GM23338 (cell line): ENCODE measurements around the gene DNAJC12. TPM values are rescaled to one million over a fixed set of nuclear protein-coding genes. Genes with fewer than 3 reads are reported as not detected.

ENCODE experiments used
- ATAC-seq: fragments of 200-7000 bp; cut with Tn5 transposase; 3 replicates; pipeline ENCODE4 v1.9.1; 2020
- DNase-seq: peaks from one replicate; pipeline ENCODE4 v3.0.0-alpha.2; 2015; ENCODE audit warnings: low spot score
- H2AFZ ChIP-seq: fragments of 200-600 bp; sonication (generic); 2 replicates; pipeline ENCODE4 v1.8.0; 2016; ENCODE audit warnings: antibody characterized with exemption, mild to moderate bottlenecking, moderate library complexity
- H3F3A ChIP-seq: fragments of 200-600 bp; sonication (generic); replicated peaks from 2 replicates; pipeline ENCODE4 v1.8.0; 2017; ENCODE audit warnings: antibody characterized with exemption, mixed run types, low read depth
- H3K27ac ChIP-seq: fragments of 200-600 bp; sonication (generic); 2 replicates; pipeline ENCODE4 v1.6.1; 2016; ENCODE audit warnings: low read depth
- H3K27me3 ChIP-seq: fragments of 200-600 bp; sonication (generic); 2 replicates; pipeline ENCODE4 v1.8.0; 2016; ENCODE audit warnings: mild to moderate bottlenecking, mixed run types, moderate library complexity; ENCODE audit not compliant: insufficient read depth
- H3K36me3 ChIP-seq: fragments of 200-600 bp; sonication (generic); 2 replicates; pipeline ENCODE4 v1.8.0; 2016; ENCODE audit warnings: mild to moderate bottlenecking; ENCODE audit not compliant: insufficient read depth
- H3K4me1 ChIP-seq: fragments of 200-600 bp; sonication (generic); 2 replicates; pipeline ENCODE4 v1.8.0; 2016; ENCODE audit warnings: mild to moderate bottlenecking, moderate library complexity; ENCODE audit not compliant: insufficient read depth
- H3K4me2 ChIP-seq: fragments of 200-600 bp; sonication (generic); 2 replicates; pipeline ENCODE4 v1.7.1; 2017; ENCODE audit warnings: mixed run types
- H3K4me3 ChIP-seq: fragments of 200-600 bp; sonication (generic); 2 replicates; pipeline ENCODE4 v1.6.1; 2016; ENCODE audit warnings: mixed run types
- H3K79me2 ChIP-seq: fragments of 200-600 bp; sonication (generic); replicated peaks from 2 replicates; pipeline ENCODE4 v1.8.0; 2017; ENCODE audit warnings: mild to moderate bottlenecking; ENCODE audit not compliant: insufficient read depth
- H3K9me2 ChIP-seq: fragments of 200-600 bp; sonication (generic); 2 replicates; pipeline ENCODE4 v1.8.0; 2017; ENCODE audit not compliant: insufficient read depth
- H4K20me1 ChIP-seq: fragments of 200-600 bp; sonication (generic); replicated peaks from 2 replicates; pipeline ENCODE4 v1.8.0; 2017; ENCODE audit warnings: mild to moderate bottlenecking; ENCODE audit not compliant: insufficient read depth
- H3K27ac Mint-ChIP-seq: 2 replicates; pipeline ENCODE4 v1.8.0; 2020; ENCODE audit warnings: inconsistent platforms, mild to moderate bottlenecking, moderate library complexity, mixed read lengths
- H3K27me3 Mint-ChIP-seq: 3 replicates; pipeline ENCODE4 v1.8.0; 2022; ENCODE audit warnings: low read depth, mild to moderate bottlenecking, moderate library complexity, mixed read lengths, inconsistent platforms; ENCODE audit not compliant: insufficient read depth, poor library complexity
- H3K36me3 Mint-ChIP-seq: 3 replicates; pipeline ENCODE4 v1.8.0; 2021; ENCODE audit warnings: low read depth, mild to moderate bottlenecking, inconsistent platforms, moderate library complexity, mixed read lengths
- H3K4me1 Mint-ChIP-seq: 3 replicates; pipeline ENCODE4 v1.8.0; 2020; ENCODE audit warnings: mild to moderate bottlenecking, inconsistent platforms, mixed read lengths
- H3K4me3 Mint-ChIP-seq: 3 replicates; pipeline ENCODE4 v1.8.0; 2021; ENCODE audit warnings: moderate library complexity, mild to moderate bottlenecking, inconsistent platforms, mixed read lengths
- H3K9me3 Mint-ChIP-seq: 3 replicates; pipeline ENCODE4 v1.8.0; 2020; ENCODE audit warnings: moderate library complexity, mild to moderate bottlenecking, inconsistent platforms, mixed read lengths
- CREB1 ChIP-seq: fragments of 250-450 bp; sonication (Bioruptor Pico); IDR thresholded peaks from 2 replicates; pipeline ENCODE4 v1.5.0; 2020; ENCODE audit warnings: low read depth, mild to moderate bottlenecking, moderate library complexity
- ETS1 ChIP-seq: IDR thresholded peaks from 2 replicates; pipeline ENCODE4 v1.6.1; 2016; ENCODE audit warnings: antibody characterized with exemption
- EZH2 ChIP-seq: fragments of 200-600 bp; sonication (generic); IDR thresholded peaks from one replicate; pipeline ENCODE4 v1.8.0; 2017; ENCODE audit warnings: antibody characterized with exemption, mild to moderate bottlenecking, low read depth; ENCODE audit not compliant: unreplicated experiment
- EZH2phosphoT487 ChIP-seq: fragments of 200-600 bp; sonication (generic); IDR thresholded peaks from one replicate; pipeline ENCODE4 v1.8.1; 2018; ENCODE audit warnings: antibody characterized with exemption; ENCODE audit not compliant: unreplicated experiment
- JUNB ChIP-seq: IDR thresholded peaks from one replicate; pipeline ENCODE4 v1.6.1; 2016; ENCODE audit warnings: antibody characterized with exemption; ENCODE audit not compliant: unreplicated experiment
- NANOG ChIP-seq: IDR thresholded peaks from 2 replicates; pipeline ENCODE4 v1.6.1; 2016; ENCODE audit warnings: antibody characterized with exemption, borderline replicate concordance
- POLR2AphosphoS5 ChIP-seq: IDR thresholded peaks from 2 replicates; pipeline ENCODE4 v1.6.1; 2016; ENCODE audit warnings: antibody characterized with exemption, low read depth
- STAT1 ChIP-seq: IDR thresholded peaks from one replicate; pipeline ENCODE4 v1.6.1; 2016; ENCODE audit warnings: antibody characterized with exemption; ENCODE audit not compliant: unreplicated experiment
- ZNF114 ChIP-seq: fragments of 250-450 bp; sonication (Bioruptor Pico); IDR thresholded peaks from 2 replicates; pipeline ENCODE4 v1.5.0; 2020; ENCODE audit warnings: mild to moderate bottlenecking, moderate library complexity
- ZNF331 ChIP-seq: fragments of 250-450 bp; sonication (Bioruptor Pico); IDR thresholded peaks from 2 replicates; pipeline ENCODE4 v1.5.0; 2020; ENCODE audit warnings: low read depth, mild to moderate bottlenecking, moderate library complexity
- ZNF462 ChIP-seq: fragments of 250-450 bp; sonication (Bioruptor Pico); IDR thresholded peaks from 2 replicates; pipeline ENCODE4 v1.5.0; 2020; ENCODE audit warnings: mild to moderate bottlenecking, moderate library complexity
- polyA plus RNA-seq: library from polyadenylated mRNA; unstranded; fragments of >200 nt; fragmentation: Nextera tagmentation; extraction: Ambion mirVana; gene quantifications from 2 replicates; pipeline ENCODE4 v1.2.1, GENCODE V29; 2016
- total RNA-seq: library from RNA; depleted of rRNA; stranded (reverse); fragments of >200 nt; shearing (Covaris generic); gene quantifications from 2 replicates; pipeline ENCODE4 v1.2.3, GENCODE V29; 2014
- TF ChIP-seq, protein P1 (sequence below): IDR thresholded peaks from one replicate; pipeline ENCODE4 v1.6.1; 2018; ENCODE audit warnings: antibody characterized with exemption; ENCODE audit not compliant: unreplicated experiment
- TF ChIP-seq, protein P2 (sequence below), 2 experiments: fragments of 200-600 bp in 1 of 2; sonication (generic) in 1 of 2; conservative IDR thresholded peaks; 2 replicates each; pipeline versions ENCODE4 v1.5.1 to v1.6.1; 2016 to 2017; ENCODE audit warnings: antibody characterized with exemption in 2 of 2, low read depth in 2 of 2, mild to moderate bottlenecking in 2 of 2, moderate library complexity in 1 of 2

DNAJC12 gene
- total and polyA plus RNA-seq, 2 experiments from 2014 or later: 2.2 to 4.5 TPM

- no peak overlapping the region for H3K4me3 Mint-ChIP-seq
- no peak overlapping the region for H3K27ac ChIP-seq
Measured at GRCh38 chr10:67834375-67834774, 3.6 kb downstream of the DNAJC12 start.

More at GRCh38 chr10:67834375-67834774, 3.6 kb downstream of the DNAJC12 start:
- H2AFZ ChIP-seq: no peak overlapping the region
- TF ChIP-seq ZNF462 (no peak), ZNF331 (CRISPR knock-in tag) (no peak), JUNB (no peak), CREB1 (CRISPR knock-in tag) (no peak), ETS1 (no peak), STAT1 (no peak), EZH2 (no peak), NANOG (no peak), POLR2AphosphoS5 (no peak), EZH2phosphoT487 (no peak), ZNF114 (no peak)
- TF ChIP-seq, protein P1, sequence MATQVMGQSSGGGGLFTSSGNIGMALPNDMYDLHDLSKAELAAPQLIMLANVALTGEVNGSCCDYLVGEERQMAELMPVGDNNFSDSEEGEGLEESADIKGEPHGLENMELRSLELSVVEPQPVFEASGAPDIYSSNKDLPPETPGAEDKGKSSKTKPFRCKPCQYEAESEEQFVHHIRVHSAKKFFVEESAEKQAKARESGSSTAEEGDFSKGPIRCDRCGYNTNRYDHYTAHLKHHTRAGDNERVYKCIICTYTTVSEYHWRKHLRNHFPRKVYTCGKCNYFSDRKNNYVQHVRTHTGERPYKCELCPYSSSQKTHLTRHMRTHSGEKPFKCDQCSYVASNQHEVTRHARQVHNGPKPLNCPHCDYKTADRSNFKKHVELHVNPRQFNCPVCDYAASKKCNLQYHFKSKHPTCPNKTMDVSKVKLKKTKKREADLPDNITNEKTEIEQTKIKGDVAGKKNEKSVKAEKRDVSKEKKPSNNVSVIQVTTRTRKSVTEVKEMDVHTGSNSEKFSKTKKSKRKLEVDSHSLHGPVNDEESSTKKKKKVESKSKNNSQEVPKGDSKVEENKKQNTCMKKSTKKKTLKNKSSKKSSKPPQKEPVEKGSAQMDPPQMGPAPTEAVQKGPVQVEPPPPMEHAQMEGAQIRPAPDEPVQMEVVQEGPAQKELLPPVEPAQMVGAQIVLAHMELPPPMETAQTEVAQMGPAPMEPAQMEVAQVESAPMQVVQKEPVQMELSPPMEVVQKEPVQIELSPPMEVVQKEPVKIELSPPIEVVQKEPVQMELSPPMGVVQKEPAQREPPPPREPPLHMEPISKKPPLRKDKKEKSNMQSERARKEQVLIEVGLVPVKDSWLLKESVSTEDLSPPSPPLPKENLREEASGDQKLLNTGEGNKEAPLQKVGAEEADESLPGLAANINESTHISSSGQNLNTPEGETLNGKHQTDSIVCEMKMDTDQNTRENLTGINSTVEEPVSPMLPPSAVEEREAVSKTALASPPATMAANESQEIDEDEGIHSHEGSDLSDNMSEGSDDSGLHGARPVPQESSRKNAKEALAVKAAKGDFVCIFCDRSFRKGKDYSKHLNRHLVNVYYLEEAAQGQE: no peak
- TF ChIP-seq, protein P2, sequence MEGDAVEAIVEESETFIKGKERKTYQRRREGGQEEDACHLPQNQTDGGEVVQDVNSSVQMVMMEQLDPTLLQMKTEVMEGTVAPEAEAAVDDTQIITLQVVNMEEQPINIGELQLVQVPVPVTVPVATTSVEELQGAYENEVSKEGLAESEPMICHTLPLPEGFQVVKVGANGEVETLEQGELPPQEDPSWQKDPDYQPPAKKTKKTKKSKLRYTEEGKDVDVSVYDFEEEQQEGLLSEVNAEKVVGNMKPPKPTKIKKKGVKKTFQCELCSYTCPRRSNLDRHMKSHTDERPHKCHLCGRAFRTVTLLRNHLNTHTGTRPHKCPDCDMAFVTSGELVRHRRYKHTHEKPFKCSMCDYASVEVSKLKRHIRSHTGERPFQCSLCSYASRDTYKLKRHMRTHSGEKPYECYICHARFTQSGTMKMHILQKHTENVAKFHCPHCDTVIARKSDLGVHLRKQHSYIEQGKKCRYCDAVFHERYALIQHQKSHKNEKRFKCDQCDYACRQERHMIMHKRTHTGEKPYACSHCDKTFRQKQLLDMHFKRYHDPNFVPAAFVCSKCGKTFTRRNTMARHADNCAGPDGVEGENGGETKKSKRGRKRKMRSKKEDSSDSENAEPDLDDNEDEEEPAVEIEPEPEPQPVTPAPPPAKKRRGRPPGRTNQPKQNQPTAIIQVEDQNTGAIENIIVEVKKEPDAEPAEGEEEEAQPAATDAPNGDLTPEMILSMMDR (conservative IDR thresholded peaks at IDR 0.05; ENCODE audit: low read depth in 2 of 2): no peak
- DNase-seq: no peak
- no peaks in the 10 kb centered on the region; the same call in 1 of the 2 replicates for H3K4me1 ChIP-seq
- no peaks in the 10 kb centered on the region for H3K79me2 ChIP-seq
- H3K4me2 ChIP-seq: no peak overlapping the region
- Mint-ChIP-seq H3K27me3 (peaks cover 4% of the 10 kb centered on the region), H3K4me1 (peaks cover 5% of the 10 kb centered on the region), H3K36me3 (no peaks in the 10 kb centered on the region), H3K9me3 (no peaks in the 10 kb centered on the region), H3K27ac (no peak overlapping the region)
- H3F3A ChIP-seq: no peaks in the 10 kb centered on the region
- no peak for ATAC-seq
- no peaks in the 10 kb centered on the region for H3K9me2 ChIP-seq
- no peak overlapping the region for H3K4me3 ChIP-seq
- no peaks in the 10 kb centered on the region for H3K36me3 ChIP-seq
- H3K27me3 ChIP-seq: no peaks in the 10 kb centered on the region
- H4K20me1 ChIP-seq: no peaks in the 10 kb centered on the region
